ENCODE data around the gene PDZD2.
A peak's percentile ranks its signal among the peaks of the same experiment; 100 is the strongest.

Gene PDZD2

DNA sequence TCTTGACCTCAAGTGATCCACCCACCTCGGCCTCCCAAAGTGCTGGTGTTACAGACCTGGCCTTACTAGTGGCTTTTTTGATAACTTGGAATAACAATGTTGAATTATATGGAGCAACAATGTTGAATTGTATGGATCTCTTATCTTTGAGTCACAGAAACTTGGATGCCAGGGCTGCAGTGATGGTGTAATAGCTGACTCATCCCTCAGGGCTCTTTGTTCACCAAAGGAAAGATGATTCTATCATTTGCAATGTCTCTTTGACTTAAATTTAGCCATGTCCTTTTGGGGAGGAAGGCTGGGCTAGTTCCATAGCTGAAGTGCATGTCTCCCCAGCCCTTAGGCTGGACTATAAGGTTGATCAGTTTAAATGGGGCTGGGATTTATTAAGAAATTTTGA is 172.3 kb downstream of the PDZD2 start:
- DNase-seq = peak in 4 of 56 donors; percentile 3 to 42 (median 8)

DNA sequence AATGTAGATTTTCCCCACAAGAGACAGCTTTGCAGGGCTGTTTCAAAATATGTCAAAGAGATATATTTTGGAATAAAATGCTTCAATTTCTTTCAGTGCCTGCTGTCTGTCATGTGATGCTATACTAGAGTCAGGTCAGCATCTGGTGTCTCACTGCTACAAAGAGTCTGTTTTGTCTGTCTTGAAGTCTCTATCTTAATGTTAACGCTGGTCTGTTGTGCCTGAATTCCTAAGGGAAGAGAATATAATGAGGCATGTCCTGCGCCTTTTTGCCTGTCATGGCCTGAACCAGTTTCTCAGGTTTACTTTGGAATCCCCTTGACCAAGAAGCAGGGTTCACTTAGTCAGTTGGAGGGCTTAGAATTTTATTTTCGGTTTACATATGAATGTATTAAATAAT is 176.4 kb downstream of the PDZD2 start:
- DNase-seq = no peak

DNA sequence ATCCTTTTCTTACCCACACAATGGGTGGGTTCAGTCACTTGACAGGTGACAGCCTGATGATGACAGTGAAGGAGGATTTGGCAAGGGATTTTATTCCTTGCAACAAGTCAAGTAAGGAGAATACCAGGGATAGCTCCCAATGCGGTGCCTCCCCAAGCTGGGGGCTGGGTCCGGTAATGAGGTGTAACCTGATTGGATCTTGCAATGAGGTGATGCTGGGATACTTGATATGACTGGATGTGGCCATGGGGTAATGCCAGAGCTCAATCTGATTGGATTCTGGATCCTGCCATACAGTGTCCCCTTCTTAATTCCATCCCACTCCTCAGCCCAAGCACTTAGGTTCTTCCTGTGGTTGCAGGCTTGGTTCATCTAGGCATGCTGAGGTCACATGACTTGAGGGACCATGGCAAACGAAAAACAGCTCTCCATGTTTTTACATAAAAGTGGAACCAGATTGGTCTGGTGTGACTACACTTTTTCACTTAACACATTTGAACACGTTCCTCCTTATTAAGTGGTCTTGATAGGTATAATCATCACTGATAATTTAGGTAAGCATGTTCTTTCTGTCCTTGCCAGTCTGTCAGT is 181.1 kb downstream of the PDZD2 start:
- peak in 13 of 56 donors; percentile 7 to 62 (median 18) for DNase-seq

DNA sequence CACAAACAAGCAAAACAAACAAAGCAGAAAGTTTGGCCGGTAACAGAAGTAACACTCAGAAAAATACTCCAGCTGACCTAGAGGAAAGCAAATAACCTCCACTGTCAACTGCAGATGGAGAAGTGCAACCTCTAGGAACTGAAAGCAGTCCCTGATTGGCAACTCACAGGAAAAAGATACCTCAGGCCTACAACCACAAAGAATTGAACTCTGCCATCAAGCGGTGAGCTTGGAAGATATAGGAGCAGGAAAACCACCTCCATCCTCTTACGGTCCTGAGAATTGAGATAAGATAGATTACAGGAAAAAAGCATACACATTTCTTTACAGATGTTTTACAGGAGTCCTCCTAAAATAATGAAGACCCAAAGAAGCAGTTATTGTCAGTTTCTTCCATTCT is 184.5 kb downstream of the PDZD2 start:
- no peak for DNase-seq

DNA sequence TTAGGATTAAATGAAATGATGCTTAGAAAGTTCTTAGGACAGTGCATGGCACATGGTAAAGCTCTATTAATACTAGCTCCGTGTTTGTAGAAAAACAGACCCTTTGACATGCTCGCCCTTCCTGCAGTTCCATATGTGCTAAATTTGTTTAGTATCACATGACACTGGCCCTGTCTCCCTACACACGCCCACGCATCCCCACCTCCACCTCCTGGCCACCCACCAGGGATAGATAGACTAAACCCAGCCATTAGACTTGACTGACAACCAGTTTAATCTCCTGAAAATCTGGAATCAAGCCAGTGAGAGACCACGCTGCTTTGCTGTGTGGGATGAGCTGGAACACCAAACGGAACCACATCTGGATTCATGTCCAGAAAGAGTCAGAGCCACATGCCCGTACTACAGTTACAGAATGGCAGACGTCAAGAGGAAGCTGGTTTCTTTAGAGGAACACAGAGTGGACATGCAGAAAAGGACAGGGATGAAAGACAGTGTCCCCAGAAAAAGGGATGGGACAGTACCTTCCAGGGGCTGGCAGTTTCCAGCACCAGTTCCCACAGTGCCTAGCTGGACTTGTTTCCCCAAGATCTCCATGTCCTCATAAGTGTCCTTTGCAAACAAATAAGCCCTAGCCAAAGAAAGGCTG is 186.1 kb downstream of the PDZD2 start:
- DNase-seq = peak in 1 of 56 donors; percentile 29

DNA sequence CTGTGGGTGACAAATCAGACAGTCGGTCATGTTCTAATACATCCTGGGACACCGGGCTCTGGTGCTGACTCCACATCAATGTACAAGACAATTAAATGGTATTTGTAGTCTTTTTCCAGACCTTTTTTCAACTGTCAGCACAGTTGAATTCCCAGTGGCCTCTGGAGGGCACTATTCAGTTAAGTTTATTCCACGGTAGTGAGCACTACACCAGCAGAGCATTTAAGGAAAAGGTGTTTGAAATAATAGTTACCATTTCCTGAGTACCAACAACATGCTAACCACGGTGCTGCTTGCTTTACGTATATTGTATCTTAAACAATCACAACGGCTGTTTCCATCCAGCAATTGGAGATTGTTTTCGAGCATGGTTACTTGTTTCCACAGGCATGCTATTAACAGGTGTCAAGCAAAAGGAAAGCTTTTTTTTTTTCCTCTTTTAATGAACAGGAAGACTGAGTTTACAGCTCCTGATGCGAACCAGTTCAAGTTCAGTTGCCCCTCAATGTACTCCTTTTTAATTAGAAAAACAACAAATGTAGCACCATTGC is 186.7 kb downstream of the PDZD2 start:
- DNase-seq = peak in 39 of 56 donors; percentile 1 to 77 (median 36)

DNA sequence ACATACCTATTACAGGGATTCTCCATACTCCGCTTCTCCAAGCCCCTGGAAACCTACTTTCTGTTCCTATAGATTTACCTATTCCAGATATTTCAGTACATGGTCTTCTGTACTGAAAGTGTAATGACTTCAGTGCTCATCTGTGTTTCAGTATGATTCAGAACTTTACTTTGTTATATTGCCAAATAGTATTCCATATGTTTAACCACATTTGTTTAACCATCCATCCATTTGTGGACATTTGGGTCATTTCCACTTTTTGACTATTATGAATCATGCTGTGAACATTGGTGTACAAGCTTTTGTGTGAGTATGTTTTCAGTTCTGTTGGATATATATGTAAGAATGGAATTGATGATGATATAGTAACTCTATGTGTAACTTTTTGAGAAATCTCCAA is 188.9 kb downstream of the PDZD2 start:
- no peak for DNase-seq

DNA sequence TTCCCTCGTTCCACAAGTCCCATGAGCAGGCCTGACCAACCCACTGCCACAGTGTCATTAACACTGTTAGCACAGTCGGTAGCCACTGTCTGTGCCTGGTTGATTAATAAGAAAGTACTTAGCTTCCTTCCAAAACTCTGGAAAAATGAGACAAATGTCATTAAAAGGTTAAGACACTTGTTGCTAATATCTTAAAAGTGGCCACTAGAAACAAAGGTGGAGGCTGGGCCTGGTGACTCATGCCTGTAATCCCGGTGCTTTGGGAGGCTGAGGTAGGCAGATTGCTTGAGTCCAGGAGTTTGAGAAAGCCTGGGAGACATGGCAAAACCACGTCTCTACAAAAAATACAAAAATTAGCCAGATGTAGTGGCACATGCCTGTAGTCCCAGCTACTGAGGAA is 194.0 kb downstream of the PDZD2 start:
- DNase-seq = no peak

DNA sequence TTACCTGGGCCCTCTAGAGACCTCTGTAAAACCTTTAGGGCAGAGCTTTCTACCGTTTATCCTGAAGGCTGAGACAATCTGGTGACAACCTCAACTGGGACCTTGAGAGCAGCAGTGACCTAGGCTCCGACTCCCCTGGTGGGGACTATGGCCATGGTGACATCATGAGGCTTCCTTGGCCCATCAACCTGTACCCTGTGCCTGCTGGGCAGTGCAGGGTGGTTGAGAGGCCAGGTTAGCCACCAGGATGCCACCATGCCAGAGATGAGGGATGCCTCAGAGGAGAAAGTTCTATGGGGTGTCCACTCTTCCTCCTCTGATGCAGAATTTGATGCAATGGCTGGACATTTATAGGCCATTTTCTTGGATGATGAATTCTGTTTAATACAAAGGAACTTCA is 194.8 kb downstream of the PDZD2 start:
- no peak for DNase-seq

DNA sequence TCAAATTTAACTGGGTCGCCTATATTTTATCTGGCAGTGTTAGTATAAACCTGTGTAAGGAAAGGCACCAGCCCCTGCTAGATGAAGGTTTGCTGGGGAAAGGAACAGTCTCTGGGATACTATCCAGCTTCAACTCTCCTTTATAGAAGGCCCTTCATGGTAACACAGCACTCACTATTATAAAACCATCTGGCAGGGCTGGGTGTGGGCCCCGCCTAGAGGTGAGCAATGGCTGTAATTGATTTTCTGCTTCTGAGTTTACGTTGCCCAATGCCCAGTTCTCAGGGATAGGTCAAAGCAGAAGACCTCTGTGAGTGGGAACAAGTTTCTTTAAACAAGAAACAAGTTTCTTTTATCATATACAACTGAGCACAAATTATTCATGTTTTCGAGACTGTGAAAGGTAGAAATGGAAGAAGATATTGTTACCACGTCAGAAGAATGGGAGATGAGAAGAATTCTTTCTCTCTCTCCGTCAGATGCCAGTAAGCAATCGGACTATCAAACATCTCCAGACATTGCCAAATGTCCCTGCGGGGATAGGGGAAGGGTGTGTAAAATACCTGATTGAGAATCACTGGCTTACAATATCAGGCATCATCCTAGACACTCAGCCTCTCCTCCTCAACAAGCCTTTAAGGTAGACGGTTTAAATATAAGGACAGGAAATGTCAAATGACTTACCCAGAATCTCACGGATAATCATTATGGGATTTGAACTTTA is 205.9 kb downstream of the PDZD2 start:
- DNase-seq = no peak

DNA sequence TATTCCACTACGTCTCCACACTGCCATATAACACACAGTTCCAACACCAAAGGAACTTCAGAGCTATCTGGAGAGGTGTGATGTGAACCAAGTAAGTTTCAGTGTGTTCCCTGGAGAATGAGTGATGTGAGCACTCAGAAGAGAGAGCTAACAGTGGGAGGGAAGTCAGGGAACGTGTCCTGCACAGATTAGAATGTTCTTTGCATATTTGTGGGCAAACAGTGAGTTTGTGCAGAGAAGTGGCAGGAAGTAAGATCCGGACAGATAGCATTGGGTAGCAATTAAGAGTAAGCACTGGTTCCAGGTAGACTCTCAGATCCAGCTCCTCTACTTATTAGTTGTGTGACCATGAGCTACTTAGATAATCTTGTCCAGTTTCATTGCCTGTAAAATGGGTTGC is 206.4 kb downstream of the PDZD2 start:
- no peak for DNase-seq

DNA sequence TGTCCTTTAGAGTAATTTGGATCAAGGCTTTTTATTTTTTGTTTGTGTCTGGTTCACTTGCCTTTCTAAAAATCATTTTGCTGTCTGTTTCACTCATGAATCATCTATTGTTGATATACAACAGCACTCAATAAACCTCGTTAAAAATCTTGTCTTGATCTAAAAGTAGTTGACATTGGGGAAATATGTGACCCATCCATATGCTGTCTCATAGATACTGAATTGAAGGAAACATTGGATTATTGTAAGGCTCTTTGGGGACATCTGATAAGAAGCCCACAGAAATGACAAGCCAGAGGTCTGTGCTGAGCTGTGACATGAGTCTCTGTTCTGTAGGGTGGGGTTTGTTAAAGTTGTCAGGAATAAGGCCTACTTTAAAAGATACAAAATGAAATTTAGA is 208.0 kb downstream of the PDZD2 start:
- DNase-seq = no peak

DNA sequence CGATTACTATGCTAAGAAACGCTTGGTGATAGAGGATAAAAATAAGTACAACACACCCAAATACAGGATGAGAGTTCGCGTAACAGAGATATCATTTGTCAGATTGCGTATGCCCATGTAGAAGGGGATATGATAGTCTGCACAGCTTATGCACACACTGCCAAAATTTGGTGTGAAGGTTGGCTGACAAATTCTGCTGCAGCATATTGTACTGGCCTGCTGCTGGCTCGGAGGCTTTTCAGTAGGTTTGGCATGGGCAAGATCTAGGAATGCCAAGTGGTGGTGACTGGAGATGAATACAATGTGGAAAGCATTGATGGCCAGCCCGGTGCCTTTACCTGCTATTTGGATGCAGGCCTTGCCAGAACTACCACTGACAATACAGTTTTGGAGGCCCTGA is 208.4 kb downstream of the PDZD2 start:
- DNase-seq = peak in 9 of 56 donors; percentile 6 to 34 (median 11)

DNA sequence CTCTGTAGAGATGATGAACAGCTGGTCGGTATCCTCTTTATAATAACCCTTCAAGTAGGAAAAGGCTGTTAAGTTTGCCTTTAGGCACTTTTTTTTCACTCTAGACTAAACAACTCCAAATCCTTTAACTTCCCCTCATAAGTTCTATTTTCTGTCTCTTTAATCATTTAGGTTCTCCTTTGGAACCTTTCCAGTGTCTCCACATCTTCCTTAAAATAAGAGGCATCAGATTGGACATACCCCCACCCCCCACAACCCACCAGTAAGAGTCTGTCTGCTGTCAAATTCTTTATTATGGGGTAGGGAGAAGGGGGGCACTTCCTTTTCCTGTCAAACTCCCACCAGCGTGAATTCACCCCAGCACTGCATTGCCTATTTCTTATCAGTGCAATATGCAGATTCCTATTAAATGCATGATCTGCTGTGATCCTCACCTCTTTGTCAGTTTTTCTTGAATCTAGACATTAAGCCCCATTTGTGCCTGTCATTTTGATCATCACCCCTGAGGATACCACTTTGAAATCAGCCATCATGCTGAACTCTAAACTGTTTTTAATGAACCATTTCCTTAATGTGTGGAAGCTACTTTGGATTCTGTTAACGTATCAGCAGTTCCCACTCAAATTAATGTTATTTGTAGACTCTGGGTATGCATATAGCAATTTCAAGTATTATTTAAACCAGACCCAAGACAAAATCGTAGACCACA is 212.2 kb downstream of the PDZD2 start:
- DNase-seq = no peak

DNA sequence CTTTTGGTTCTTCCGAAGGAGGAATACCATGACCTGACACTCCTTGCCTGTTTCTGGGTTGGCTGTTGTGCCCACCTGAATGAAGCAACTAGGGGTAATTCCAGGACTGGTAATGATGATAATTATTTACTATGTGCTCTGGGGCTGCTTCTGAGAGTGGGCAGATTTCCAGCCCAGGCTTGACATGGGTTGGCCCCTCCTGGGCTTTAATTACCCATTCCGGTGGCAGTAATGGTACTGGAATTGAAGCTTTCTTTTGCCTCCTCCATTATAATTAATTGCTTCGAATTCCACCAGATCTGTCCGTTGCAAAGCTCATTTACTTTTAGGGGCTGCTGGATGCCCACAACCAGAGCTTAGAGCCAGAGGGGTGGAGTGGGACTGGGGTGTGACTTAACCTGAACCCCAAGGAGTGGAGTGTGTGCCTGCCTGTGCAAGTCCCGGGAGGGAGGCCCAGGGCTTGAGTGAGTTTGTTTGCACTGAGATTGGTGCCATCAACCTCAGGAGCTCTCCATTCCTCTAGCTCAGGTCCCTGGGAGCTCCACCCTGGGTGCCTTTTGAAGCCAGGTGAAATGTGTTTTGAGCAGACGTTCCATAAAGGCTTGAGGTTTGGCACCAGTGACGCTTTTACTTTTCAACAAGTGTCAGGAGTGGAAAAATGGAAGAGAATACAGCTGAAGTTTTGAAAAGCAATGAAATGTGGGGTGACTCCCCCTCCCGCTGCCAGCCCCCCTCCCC is 214.6 kb downstream of the PDZD2 start:
- DNase-seq = peak in 1 of 56 donors; percentile 14

DNA sequence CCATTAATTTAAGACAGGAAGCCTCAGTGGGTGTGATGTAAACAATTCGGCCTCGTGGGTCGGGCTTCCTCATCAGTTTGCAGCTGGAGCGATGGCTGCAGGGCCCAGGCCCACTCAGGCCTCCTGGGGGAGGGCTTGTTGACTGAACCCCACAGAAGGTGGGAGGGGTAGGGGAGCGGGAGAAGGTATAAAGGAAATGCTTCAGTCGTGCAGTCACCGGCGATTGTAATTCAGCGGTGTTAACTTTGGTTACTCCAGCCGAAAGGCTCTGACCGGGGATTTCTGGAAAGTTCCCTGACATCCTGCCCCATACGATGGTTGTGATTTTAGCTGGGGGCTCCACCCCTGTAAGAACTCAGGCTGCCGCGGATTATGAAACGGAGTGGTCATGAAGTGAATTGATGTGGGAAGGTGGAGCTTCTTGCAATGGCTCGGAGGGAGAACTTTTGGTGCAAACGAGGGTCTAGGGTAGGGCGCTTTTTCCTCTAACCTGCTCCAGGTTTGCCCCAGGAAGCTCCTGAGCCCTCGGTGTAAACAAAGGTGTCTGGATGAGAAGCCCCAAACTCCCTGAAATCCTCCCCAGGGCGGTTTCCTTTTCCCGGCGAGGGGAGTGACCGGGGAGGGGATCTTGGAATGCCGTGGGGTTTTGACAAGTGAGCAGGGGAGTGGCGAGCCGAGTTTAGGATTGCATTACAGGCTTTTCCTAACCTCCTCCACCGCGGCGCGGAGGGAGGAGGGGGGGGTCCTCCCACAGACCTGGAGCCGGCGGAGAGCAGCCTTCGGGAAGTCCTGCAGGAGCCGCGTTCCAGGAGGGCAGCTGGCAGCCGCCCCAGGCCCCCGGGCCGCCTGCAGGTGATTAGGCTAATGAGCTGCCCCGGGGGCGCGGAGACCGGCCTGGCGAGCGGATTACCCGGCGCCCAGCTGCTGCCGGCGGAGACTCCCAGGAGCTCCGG is 215.5 kb downstream of the PDZD2 start:
- DNase-seq = peak in 20 of 56 donors; percentile 8 to 57 (median 36)

DNA sequence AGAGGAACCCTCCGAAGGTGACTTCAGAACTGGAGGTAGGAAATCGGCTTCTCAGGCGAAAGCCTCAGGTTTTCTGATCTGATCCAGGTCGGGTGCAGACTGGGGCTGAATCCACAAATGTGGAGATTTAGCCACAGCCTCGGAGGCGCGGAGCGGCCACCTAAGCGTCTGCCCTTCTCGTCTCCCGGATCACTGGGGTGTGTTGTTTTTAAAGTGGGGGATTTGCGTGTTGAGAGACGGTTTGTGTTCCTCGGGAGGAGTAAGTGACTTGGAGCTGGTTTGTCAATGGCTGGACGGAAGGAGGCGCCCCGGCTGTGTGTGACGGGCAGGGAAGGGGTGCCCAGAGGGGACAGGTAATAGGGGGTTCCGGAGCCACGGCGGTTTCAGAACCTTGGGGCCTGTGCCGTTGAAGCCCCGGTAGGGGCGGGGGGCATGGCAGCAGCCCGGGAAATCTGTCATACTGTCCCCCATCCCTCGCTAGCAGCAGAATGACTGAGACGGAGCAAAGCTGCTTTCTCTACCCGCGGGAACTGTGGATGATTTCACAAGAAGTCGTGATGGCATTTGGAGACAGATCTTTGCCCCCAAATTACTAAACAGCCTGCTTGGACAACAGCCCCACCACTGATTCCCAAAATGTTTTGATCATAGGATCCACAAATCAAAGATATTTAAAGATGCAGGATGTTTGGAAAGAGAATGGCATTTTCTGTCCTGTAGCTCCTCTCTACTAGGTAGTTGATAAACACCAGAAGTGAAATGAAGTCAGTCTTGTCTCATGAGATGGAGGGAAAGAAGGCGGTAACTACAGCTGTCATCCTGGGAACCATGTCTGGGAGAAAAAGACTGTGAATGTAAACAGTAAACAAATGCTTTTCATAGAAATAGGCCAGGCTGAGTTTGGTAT is 216.5 kb downstream of the PDZD2 start:
- peak in 46 of 56 donors; percentile 8 to 75 (median 42) for DNase-seq

DNA sequence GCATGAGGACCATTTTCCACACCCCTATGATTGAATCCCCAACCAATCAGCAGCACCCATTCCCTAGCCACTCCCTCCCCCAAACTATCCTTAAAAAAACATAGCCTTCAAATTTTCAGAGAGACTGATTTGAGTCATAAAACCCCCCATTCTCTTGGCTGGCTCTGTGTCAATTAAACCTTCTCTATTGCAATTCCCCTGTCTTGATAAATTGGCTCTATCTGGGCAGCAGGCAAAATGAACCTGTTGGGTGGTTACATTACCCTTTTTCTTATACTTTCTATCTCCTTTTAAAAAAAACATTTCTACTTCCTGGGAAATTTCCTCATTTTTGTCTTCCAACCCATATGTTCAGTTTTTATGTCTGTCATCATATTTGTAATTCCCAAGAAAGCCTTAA is 220.2 kb downstream of the PDZD2 start:
- no peak for DNase-seq

DNA sequence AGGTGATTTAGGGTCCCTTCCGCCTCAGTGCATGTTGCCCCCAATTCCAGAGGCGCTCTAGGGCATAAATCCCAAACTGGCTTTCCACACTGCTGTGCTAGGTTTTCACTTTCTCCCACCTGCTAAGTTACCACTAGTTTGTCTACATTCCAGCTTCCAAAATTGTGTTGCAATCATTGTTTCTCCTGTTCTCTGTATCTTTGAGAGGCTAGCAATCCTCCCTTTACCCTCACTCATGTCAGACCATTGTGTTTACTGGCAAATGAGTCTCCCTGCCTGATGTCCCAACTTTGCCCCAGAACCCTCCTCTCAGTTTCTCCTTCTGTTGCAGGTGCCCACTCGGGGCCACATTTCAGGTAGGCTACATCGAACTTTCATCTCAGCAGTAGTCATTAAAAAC is 221.3 kb downstream of the PDZD2 start:
- DNase-seq = no peak

All from nucleus accumbens (tissue), 56 donors.